Neural crest cell (in vitro differentiated cells): ENCODE results near the gene KIAA1755. TPM values are rescaled to one million over a fixed set of nuclear protein-coding genes. Genes with fewer than 3 reads are reported as not detected.

Experiments used
- DNase-seq: peaks from one replicate; pipeline ENCODE4 v3.0.0; 2021; ENCODE audit warnings: low read depth, mixed read lengths, low spot score
- H3K27ac Mint-ChIP-seq: one replicate; pipeline ENCODE4 v1.8.0; 2021; ENCODE audit warnings: mild to moderate bottlenecking, mixed read lengths; ENCODE audit not compliant: unreplicated experiment
- H3K27me3 Mint-ChIP-seq: 2 replicates; pipeline ENCODE4 v1.8.0; 2021; ENCODE audit warnings: low read depth, mild to moderate bottlenecking, mixed read lengths
- H3K36me3 Mint-ChIP-seq: 2 replicates; pipeline ENCODE4 v1.8.0; 2021; ENCODE audit warnings: low read depth, mild to moderate bottlenecking, mixed read lengths
- H3K4me1 Mint-ChIP-seq: 2 replicates; pipeline ENCODE4 v1.8.0; 2021; ENCODE audit warnings: mixed read lengths
- H3K4me3 Mint-ChIP-seq: one replicate; pipeline ENCODE4 v1.8.0; 2021; ENCODE audit warnings: mild to moderate bottlenecking, mixed read lengths
- H3K9me3 Mint-ChIP-seq: 2 replicates; pipeline ENCODE4 v1.8.0; 2021; ENCODE audit warnings: mixed read lengths
- total RNA-seq: library from RNA; stranded (reverse); gene quantifications from 2 replicates; pipeline ENCODE4 v1.2.1, GENCODE V29; 2021
- TF ChIP-seq, protein P1 (sequence below): fragments of 200-600 bp; sonication (generic); conservative IDR thresholded peaks from 2 replicates; pipeline ENCODE4 v1.5.0; 2021; ENCODE audit warnings: antibody characterized with exemption, mild to moderate bottlenecking

Gene KIAA1755
- total RNA-seq, 1 donor from 2014 or later = 8.6 TPM

DNA sequence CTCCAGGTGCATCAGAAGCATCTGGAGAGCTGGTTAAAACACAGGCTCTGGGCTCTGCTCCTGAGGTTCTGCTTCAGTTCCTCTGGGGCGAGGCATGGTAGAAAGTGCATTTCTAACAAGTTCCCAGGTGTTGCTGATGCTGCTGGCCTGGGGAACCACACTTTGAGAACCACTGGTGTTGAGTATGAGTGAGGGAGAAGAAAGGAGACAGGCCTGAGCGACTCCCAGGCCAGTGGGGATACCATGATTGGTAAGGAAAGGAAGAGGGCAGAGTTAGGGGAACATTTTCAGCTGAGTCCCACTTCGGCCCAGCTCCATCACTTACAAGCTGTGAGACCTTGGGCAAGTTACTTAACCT, 36.8 kb downstream of the KIAA1755 start:
- H3K4me3 Mint-ChIP-seq = no peak overlapping the region
- TF ChIP-seq, protein P1, sequence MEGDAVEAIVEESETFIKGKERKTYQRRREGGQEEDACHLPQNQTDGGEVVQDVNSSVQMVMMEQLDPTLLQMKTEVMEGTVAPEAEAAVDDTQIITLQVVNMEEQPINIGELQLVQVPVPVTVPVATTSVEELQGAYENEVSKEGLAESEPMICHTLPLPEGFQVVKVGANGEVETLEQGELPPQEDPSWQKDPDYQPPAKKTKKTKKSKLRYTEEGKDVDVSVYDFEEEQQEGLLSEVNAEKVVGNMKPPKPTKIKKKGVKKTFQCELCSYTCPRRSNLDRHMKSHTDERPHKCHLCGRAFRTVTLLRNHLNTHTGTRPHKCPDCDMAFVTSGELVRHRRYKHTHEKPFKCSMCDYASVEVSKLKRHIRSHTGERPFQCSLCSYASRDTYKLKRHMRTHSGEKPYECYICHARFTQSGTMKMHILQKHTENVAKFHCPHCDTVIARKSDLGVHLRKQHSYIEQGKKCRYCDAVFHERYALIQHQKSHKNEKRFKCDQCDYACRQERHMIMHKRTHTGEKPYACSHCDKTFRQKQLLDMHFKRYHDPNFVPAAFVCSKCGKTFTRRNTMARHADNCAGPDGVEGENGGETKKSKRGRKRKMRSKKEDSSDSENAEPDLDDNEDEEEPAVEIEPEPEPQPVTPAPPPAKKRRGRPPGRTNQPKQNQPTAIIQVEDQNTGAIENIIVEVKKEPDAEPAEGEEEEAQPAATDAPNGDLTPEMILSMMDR = no peak
- peaks cover 10% of the 10 kb centered on the region for H3K4me1 Mint-ChIP-seq
- no peaks in the 10 kb centered on the region for H3K9me3 Mint-ChIP-seq
- no peaks in the 10 kb centered on the region for H3K27me3 Mint-ChIP-seq
- DNase-seq = no peak
- H3K27ac Mint-ChIP-seq = no peak overlapping the region
- no peaks in the 10 kb centered on the region for H3K36me3 Mint-ChIP-seq

DNA sequence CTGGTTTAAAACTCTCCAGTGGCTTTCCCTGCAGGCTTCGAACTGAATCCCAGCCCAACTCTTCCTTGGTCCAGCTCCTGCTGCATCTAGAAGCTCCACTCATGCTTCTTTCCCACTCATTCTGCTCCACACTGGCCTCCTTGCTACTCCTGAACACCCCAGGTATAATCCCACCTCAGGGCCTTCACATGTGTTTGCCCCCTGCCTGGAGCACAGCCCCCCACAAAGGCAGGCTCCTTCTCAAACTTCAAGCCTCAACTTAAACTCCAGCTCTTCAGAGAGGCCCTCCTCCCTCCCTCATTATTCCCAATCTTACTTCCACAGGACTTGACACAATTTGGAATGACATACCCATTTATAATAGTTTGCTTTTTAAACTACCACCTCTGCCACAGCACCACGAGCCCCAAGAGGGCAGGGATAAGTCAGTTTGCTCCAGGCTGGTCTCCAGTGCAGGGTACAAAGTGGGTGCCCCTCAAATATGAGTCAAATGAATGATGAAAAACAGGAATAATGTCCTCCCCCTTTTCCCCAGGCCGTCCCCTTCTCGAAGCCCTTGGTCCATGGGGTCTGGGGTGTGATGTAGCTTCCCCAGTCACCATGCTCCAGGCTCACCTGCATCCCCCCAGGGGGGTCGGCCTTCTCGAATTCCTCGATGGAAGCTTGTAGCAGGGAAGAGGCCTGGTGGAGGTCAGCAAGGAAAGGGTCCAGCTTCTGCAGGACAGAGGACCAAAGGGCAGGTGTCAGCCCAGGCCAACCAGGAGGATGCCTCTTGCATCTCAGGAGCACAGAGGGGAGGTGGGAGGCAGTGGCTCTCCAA, 37.4 kb downstream of the KIAA1755 start:
- DNase-seq = no peak
- H3K4me1 Mint-ChIP-seq = peaks cover 12% of the 10 kb centered on the region
- H3K9me3 Mint-ChIP-seq = no peaks in the 10 kb centered on the region
- H3K27ac Mint-ChIP-seq = no peak overlapping the region
- H3K4me3 Mint-ChIP-seq = no peak overlapping the region
- no peaks in the 10 kb centered on the region for H3K36me3 Mint-ChIP-seq
- TF ChIP-seq, protein P1 = peak; percentile 34
- H3K27me3 Mint-ChIP-seq = no peaks in the 10 kb centered on the region

DNA sequence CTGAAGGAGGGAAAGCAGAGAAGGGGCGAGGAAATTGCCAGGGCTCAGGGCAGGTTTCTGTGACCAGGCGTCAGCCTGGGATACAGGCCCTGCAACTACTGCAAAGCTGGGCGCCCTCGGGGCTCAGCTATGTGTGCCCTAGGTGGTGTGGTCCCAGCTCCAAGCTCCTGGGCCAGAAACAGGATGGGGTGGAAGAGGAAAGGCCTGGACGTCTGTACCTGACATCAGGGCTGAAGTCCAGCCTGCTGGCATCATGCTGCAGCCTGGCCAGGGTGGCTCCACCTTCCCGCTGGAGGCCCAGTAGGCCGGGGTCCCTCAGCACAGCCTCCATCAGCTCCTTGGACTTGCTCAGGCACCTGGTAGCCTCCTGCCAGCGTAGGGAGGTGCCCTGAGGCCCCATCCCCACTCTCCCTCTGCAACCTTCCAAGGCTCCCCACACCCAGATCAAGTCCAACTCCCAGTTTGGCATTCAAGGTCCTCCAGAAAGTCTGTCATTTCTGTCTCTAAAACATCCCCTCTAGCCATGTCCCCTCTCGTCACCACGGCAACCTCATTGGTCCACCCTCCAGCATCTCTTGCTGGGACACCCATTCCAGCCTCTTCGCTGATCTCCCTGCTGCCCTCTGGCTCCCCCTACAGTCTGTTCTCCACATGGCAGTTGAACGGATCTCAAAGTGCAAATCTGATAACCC, 38.2 kb downstream of the KIAA1755 start:
- TF ChIP-seq, protein P1 = peak; percentile 85
- Mint-ChIP-seq H3K27ac (no peak overlapping the region), H3K4me3 (no peak overlapping the region), H3K9me3 (no peaks in the 10 kb centered on the region), H3K27me3 (no peaks in the 10 kb centered on the region), H3K4me1 (peaks cover 16% of the 10 kb centered on the region), H3K36me3 (no peaks in the 10 kb centered on the region)
- peak; percentile 85 for DNase-seq

DNA sequence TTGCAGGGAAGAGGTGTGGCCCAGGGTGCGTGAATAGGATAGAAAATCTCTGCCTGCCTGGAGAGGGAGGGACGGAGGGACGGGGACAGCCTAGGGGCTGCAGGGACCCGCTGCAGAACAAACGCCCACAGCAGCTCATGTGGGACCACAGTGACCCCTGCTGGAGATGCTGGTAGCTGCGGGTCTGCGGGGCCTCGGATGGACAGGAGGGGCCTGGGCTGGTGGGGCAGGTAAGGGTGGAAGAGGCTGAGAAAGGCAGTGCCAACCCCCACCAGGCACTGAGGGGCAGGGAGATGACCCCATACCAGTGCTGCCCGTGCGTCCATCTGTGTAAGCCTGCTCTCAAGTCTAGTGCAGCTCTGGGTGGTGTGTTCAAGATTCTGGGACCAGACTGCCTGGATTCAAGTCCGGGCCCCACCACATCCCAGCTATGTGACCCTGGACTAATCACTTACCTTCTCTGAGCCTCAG, 39.4 kb downstream of the KIAA1755 start:
- TF ChIP-seq, protein P1 = peak; percentile 96
- Mint-ChIP-seq H3K36me3 (no peaks in the 10 kb centered on the region), H3K4me3 (no peak overlapping the region), H3K27me3 (no peaks in the 10 kb centered on the region), H3K27ac (no peak overlapping the region), H3K4me1 (peaks cover 16% of the 10 kb centered on the region), H3K9me3 (no peaks in the 10 kb centered on the region)
- peak; percentile 96 for DNase-seq

DNA sequence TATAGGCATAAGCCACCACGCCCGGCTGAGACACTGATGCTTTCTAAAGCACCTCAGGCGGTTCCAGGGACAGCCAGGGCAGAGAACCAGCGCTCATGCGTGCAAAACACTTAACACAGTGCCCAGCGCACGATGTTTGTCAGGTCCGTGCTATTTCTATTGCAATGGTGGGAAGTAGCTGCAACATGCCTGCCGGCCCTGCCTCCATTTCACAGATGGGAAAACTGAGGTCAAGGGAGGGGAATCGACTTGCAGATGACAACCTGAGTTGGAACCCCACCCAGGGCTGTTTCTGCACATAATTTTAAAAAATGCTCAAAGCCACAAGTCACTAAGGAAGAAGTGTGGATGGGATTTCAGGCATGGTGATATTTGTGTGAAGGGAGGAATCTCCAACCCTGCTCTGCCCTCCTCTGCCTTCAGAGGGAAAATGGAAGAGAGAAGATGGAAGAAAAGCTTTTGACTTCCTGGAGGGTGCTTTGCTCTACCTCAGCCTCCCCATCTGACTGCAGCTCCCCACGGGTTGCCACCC, 39.9 kb downstream of the KIAA1755 start:
- Mint-ChIP-seq H3K9me3 (no peaks in the 10 kb centered on the region), H3K36me3 (no peaks in the 10 kb centered on the region), H3K27ac (no peak overlapping the region), H3K4me1 (peaks cover 16% of the 10 kb centered on the region), H3K4me3 (no peak overlapping the region), H3K27me3 (no peaks in the 10 kb centered on the region)
- TF ChIP-seq, protein P1 = no peak
- DNase-seq = no peak
